ENCODE results near the gene BHLHA15.

BHLHA15 gene

GRCh38 chr7:98187138-98187502 is 24.1 kb upstream of the BHLHA15 start:
- no peak for DNase-seq (ENCODE audit: low read depth in 2 of 2)

- DNase-seq (ENCODE audit: low read depth in 2 of 2) = no peak
Observed at GRCh38 chr7:98189559-98189958, 21.7 kb upstream of the BHLHA15 start.

GRCh38 chr7:98191668-98192431 is 19.4 kb upstream of the BHLHA15 start:
- no peak for DNase-seq (ENCODE audit: low read depth in 2 of 2)

- DNase-seq (ENCODE audit: low read depth in 2 of 2) = no peak
Observed at GRCh38 chr7:98192781-98193457, 18.3 kb upstream of the BHLHA15 start.

GRCh38 chr7:98193474-98194180 is 17.6 kb upstream of the BHLHA15 start:
- DNase-seq (ENCODE audit: low read depth in 2 of 2) = no peak

GRCh38 chr7:98194186-98194585 is 17.1 kb upstream of the BHLHA15 start:
- no peak for DNase-seq (ENCODE audit: low read depth in 2 of 2)

- DNase-seq (ENCODE audit: low read depth in 2 of 2) = no peak
Observed at GRCh38 chr7:98194672-98195457, 16.4 kb upstream of the BHLHA15 start.

- DNase-seq (ENCODE audit: low read depth in 2 of 2) = no peak
Observed at GRCh38 chr7:98196706-98197605, 14.3 kb upstream of the BHLHA15 start.

- DNase-seq (ENCODE audit: low read depth in 2 of 2) = no peak
Observed at GRCh38 chr7:98199131-98199530, 12.1 kb upstream of the BHLHA15 start.

- DNase-seq (ENCODE audit: low read depth in 2 of 2) = no peak
Observed at GRCh38 chr7:98200364-98200763, 10.9 kb upstream of the BHLHA15 start.

- DNase-seq (ENCODE audit: low read depth in 2 of 2) = peak; percentile 35 to 51
Observed at GRCh38 chr7:98202367-98203195, 8.7 kb upstream of the BHLHA15 start.

- DNase-seq (ENCODE audit: low read depth in 2 of 2) = no peak
Observed at GRCh38 chr7:98203261-98203963, 7.8 kb upstream of the BHLHA15 start.

- no peak for DNase-seq (ENCODE audit: low read depth in 2 of 2)
Observed at GRCh38 chr7:98203964-98204605, 7.2 kb upstream of the BHLHA15 start.

GRCh38 chr7:98204670-98205069 is 6.6 kb upstream of the BHLHA15 start:
- DNase-seq (ENCODE audit: low read depth in 2 of 2) = no peak

- DNase-seq (ENCODE audit: low read depth in 2 of 2) = no peak
Observed at GRCh38 chr7:98205162-98205845, 5.9 kb upstream of the BHLHA15 start.

GRCh38 chr7:98206451-98207330 is 4.5 kb upstream of the BHLHA15 start:
- no peak for DNase-seq (ENCODE audit: low read depth in 2 of 2)

- no peak for DNase-seq (ENCODE audit: low read depth in 2 of 2)
Observed at GRCh38 chr7:98209166-98209920, 1.9 kb upstream of the BHLHA15 start.

Measured in activated CD8-positive, alpha-beta memory T cell treated with anti-CD3 and anti-CD28 coated beads for 4 hours (primary cell).